GM18507 (cell line): ENCODE data around the gene GJD4.

ENCODE experiments used
- DNase-seq: peaks from one replicate; pipeline ENCODE4 v3.0.0; 2011; ENCODE audit warnings: low read depth; ENCODE audit not compliant: insufficient read length; ENCODE audit errors: extremely low spot score
- FAIRE-seq: peaks from 2 replicates; lab custom pipeline; 2011; peaks lifted over from hg19 to GRCh38; lab: Jason Lieb, UNC

Gene GJD4

DNA sequence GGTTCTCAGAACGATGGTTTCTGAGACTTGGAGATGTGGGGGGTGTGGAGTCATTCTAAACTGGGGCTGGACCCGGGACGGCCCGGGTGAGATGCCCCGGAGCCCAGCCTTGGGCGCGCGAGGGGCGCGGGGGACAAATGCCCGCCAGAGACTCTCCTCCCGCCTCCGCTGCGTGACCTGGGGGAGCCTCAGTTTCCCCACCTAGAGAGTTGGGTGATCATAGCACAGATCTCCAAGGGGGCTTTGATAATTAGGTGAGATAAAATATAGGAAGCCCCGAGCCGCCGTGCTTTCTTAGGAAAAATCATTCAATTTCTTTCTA, 37.6 kb downstream of the GJD4 start:
- FAIRE-seq (no peak), DNase-seq (no peak)

DNA sequence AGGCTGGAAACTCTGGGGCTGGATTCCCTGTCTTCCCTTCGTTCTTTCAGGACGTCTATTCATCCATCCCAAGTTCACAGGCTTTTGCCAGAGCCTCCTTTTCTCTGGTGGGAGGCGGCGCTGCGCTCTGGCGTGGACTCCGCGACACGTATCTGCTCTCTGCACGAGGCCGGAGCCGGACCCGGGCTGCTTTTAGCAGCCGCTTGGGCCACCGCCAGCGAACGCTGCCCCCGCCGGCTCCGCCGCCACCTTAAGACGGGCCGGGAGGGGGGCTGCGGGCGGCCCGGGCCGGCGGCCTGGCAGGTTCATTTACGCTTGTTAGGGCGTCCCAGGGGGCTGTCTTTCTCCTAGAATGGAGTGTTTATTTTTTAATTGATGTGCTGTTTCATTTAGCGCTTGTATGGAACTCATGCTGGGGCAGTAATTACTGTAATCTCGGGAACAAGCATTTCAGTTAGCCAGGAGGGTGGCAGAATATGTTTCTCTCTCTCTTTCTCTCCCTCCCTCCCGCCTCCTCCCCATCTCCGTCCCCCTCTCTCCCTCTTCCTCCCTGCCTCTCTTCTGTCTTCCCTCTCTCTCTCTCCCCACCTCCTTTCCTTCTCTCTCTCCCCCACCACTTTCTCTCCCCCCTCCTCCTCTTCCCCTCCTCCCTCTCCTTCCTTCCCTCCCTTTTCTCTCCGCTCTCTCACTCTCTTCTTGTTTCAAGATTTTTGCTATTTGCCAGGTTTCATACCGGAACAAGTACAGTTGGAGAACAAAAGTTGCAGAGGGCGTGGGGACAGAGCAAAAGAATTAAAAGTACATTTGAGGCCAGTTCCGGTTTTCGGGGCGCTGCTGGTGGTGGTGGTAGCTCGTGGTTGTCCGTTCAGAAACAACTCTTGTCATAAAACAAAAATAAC, 38.3 kb downstream of the GJD4 start:
- no peak for DNase-seq

DNA sequence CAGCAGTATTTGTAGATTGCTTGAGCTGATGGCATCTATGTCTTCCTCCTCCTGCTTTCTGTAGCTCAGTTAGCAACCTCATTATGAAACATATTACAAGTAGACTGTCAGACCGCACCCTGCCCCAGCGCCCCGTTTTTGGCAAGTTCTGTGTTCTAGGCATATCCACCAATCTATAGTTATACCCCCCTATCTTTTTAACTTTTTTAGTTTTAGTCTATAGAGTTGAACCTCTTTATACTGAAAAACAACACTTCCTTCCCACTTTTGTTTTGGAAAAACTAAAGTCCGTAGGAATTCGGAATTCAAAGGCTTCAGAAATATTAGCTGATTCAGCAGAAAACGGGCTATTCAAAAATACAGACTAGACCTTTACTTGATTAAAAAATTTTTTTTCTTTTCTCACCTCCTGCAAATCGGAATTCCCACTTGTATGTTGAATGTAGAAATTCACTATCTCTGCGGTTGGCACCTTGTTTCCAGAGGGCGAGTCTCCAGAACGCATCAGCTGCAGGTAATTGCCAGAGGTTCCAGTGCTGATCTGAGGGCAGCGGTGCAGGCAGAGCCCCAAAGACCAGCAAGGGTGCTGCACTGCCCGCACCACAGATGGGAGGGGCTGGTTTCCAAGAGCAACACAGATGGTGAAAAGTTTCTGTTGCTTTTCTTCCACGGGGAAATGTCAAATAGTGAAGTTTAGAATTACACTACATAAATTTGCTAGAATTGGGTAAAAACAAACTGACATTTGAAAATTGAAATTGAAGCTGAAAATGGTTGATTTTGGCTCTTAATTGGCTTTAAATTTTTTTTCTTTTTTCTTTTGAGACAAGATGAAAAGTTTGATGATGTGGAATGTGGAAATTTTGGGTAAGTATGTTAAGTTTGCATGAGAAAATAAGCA, 39.2 kb downstream of the GJD4 start:
- FAIRE-seq, result no peak
- DNase-seq, result no peak

More for the DNA sequence above, 38.3 kb downstream of the GJD4 start:
- no peak for FAIRE-seq

DNA sequence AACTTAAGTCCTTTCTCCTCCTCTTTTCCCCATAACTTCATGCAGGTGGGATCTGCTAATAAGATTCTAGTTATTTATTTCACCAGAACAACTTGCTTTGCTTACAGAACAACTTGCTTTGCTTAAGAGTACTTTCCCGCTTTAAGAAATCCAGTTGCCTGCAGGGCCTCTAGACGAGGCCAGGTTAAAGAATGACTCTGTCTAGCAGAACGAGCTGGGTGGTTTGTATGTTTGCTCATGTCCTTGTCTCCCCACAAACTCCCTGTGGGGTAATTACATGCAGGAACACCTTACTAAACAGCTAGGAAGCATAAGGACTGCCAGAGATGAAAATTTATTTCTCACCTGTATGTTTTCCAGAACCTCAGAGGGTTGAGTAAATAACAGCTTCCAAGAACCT, 45.8 kb downstream of the GJD4 start:
- FAIRE-seq (no peak), DNase-seq (no peak)

DNA sequence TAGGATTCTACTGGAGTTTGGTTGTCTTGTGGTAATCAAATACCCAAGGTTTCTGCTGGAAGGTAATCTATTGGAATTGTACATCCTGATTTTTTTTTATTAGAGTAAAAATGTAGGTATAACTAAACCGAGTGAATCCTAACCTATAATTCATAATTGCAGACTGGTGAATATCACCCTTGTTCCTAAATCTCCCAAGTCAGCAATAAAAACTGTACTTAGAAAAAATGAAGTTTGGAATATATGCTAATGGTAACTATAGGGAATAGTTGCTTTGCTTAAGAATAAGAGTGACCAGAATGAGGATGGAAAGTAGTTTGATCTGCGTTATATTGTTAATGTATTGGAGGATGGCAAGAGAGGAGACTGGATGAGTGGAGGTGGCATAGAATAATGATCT, 47.7 kb downstream of the GJD4 start:
- FAIRE-seq (no peak), DNase-seq (no peak)

DNA sequence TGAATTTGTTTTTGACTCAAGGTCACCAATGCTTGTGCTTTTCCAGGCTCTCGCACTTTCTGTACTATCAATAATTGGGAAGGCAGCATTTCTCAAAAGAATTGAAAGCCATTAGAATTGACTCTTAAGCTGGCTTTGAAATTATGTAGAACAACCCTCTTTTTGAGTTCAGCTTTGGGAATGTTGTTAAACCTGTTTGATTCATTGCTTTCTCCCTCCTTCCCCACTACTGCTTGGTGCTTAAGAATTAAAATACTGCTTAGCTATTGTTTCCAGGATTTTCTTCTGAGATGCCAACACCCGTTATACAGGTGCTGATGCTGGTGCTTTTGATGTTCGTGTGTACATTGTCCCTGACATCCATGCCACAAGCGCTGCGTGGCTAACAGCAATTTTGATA, 52.5 kb downstream of the GJD4 start:
- DNase-seq (no peak), FAIRE-seq (no peak)
